Fibroblast of lung (primary cell): ENCODE data around the gene CCT5. TPM values are rescaled to one million over a fixed set of nuclear protein-coding genes. Genes with fewer than 3 reads are reported as not detected.

Experiments used
- DNase-seq, 2 donors: peaks; one replicate each; pipeline versions ENCODE4 v3.0.0 to v3.0.0-alpha.2; 2010; ENCODE audit warnings: low read depth in 2 of 2
- H2AFZ ChIP-seq: 2 replicates; pipeline ENCODE4 v1.5.1; 2012; ENCODE audit warnings: low read length, control low read depth, inconsistent platforms
- H3K27ac ChIP-seq: 2 replicates; pipeline ENCODE4 v1.5.1; 2011; ENCODE audit warnings: low read length, control low read depth; ENCODE audit not compliant: insufficient read depth
- H3K27me3 ChIP-seq: 2 replicates; pipeline ENCODE4 v1.5.1; 2011; ENCODE audit warnings: mild to moderate bottlenecking, low read length; ENCODE audit not compliant: control insufficient read depth, insufficient read depth
- H3K36me3 ChIP-seq: 2 replicates; pipeline ENCODE4 v1.5.1; 2011; ENCODE audit warnings: low read length; ENCODE audit not compliant: control insufficient read depth, insufficient read depth
- H3K4me1 ChIP-seq: 2 replicates; pipeline ENCODE4 v1.5.1; 2011; ENCODE audit warnings: low read length; ENCODE audit not compliant: control insufficient read depth, insufficient read depth; ENCODE audit errors: extremely low read depth
- H3K4me2 ChIP-seq: 2 replicates; pipeline ENCODE4 v1.5.1; 2011; ENCODE audit warnings: low read length, control low read depth; ENCODE audit not compliant: insufficient read depth; ENCODE audit errors: extremely low read depth
- H3K4me3 ChIP-seq, 4 experiments: fragments of 200-600 bp in 1 of 4; sonication (generic) in 1 of 4; replicated peaks in 1 of 4; 2 replicates each; pipeline ENCODE4 v1.5.1; 2011 to 2016; ENCODE audit warnings: low read length in 4 of 4, low read depth in 3 of 4, mild to moderate bottlenecking in 3 of 4, control low read depth in 2 of 4, inconsistent platforms in 1 of 4, mixed read lengths in 1 of 4; ENCODE audit not compliant: insufficient read depth in 1 of 4; ENCODE audit errors: control extremely low read depth in 1 of 4
- H3K79me2 ChIP-seq: 2 replicates; pipeline ENCODE4 v1.5.1; 2012; ENCODE audit warnings: mild to moderate bottlenecking, low read length, inconsistent platforms; ENCODE audit not compliant: control insufficient read depth, insufficient read depth
- H3K9ac ChIP-seq: 2 replicates; pipeline ENCODE4 v1.5.1; 2011; ENCODE audit warnings: mild to moderate bottlenecking, low read length, control low read depth; ENCODE audit not compliant: insufficient read depth
- H3K9me3 ChIP-seq: 2 replicates; pipeline ENCODE4 v1.5.1; 2012; ENCODE audit warnings: low read depth, low read length; ENCODE audit not compliant: control insufficient read depth, insufficient read depth
- H4K20me1 ChIP-seq: 2 replicates; pipeline ENCODE4 v1.5.1; 2011; ENCODE audit warnings: low read length; ENCODE audit not compliant: control insufficient read depth, insufficient read depth; ENCODE audit errors: extremely low read depth
- CTCF ChIP-seq, 2 donors: IDR thresholded peaks in 1 of 2; conservative IDR thresholded peaks in 1 of 2; 1 replicate in 1 of 2; 2 replicates in 1 of 2; pipeline ENCODE4 v1.5.1; 2011 to 2012; ENCODE audit warnings: low read length in 2 of 2, control low read depth in 1 of 2, inconsistent platforms in 1 of 2, low read depth in 1 of 2, mild to moderate bottlenecking in 1 of 2
- EZH2 ChIP-seq: IDR thresholded peaks from 2 replicates; pipeline ENCODE4 v1.5.1; 2012; ENCODE audit warnings: low read length, control low read depth, mild to moderate bottlenecking; ENCODE audit errors: missing control alignments
- polyA plus RNA-seq, 2 donors: library from polyadenylated mRNA; depleted of rRNA in 1 of 2; stranded (reverse) in 1 of 2; unstranded in 1 of 2; fragments of >200 nt; gene quantifications; 2 replicates each; pipeline ENCODE4 v1.2.1, GENCODE V29; 2011 to 2012; ENCODE audit warnings: missing spikeins in 1 of 2
- total RNA-seq: library from RNA; depleted of rRNA; stranded (reverse); fragments of >200 nt; gene quantifications from 2 replicates; pipeline ENCODE4 v1.2.1, GENCODE V29; 2014

The CCT5 gene
- total and polyA plus RNA-seq, 2 donors (not counting 1 experiment from before 2014, with no cell fraction given) = 341 to 406 TPM

GRCh38 chr5:10253390-10253789 lies 3.3 kb downstream of the CCT5 start:
- Histone ChIP-seq H2AFZ (no peak overlapping the region), H4K20me1 (peaks cover 4% of the 10 kb centered on the region), H3K4me2 (no peak overlapping the region), H3K36me3 (peaks cover 14% of the 10 kb centered on the region), H3K9ac (no peak overlapping the region), H3K27me3 (no peaks in the 10 kb centered on the region), H3K27ac (no peak overlapping the region), H3K4me3 (no peak overlapping the region), H3K9me3 (no peaks in the 10 kb centered on the region), H3K4me1 (peaks cover 9% of the 10 kb centered on the region), H3K79me2 (peaks cover 78% of the 10 kb centered on the region)
- no peak for DNase-seq
- TF ChIP-seq CTCF (conservative IDR thresholded peaks at IDR 0.05 in 1 of 2, IDR thresholded peaks at IDR 0.05 in 1 of 2; ENCODE audit: low read depth in 1 of 2, low read length in 2 of 2) (no peak), EZH2 (no peak)

GRCh38 chr5:10254686-10255085 lies 4.6 kb downstream of the CCT5 start:
- TF ChIP-seq CTCF (conservative IDR thresholded peaks at IDR 0.05 in 1 of 2, IDR thresholded peaks at IDR 0.05 in 1 of 2; ENCODE audit: low read depth in 1 of 2, low read length in 2 of 2) = no peak
- no peak for TF ChIP-seq EZH2
- no peak overlapping the region for H2AFZ ChIP-seq
- H3K4me1 ChIP-seq = peaks cover 5% of the 10 kb centered on the region
- no peak overlapping the region for H3K9ac ChIP-seq
- peaks cover 77% of the 10 kb centered on the region for H3K79me2 ChIP-seq
- no peaks in the 10 kb centered on the region for H3K9me3 ChIP-seq
- H3K27me3 ChIP-seq = no peaks in the 10 kb centered on the region
- H3K36me3 ChIP-seq = peaks cover 22% of the 10 kb centered on the region
- H3K4me3 ChIP-seq = no peak overlapping the region
- DNase-seq = no peak
- no peak overlapping the region for H3K27ac ChIP-seq
- H4K20me1 ChIP-seq = peaks cover 4% of the 10 kb centered on the region
- no peak overlapping the region for H3K4me2 ChIP-seq

- peaks cover 2% of the 10 kb centered on the region for H4K20me1 ChIP-seq
Measured at GRCh38 chr5:10257870-10258269, 7.8 kb downstream of the CCT5 start.

More at GRCh38 chr5:10257870-10258269, 7.8 kb downstream of the CCT5 start:
- no peak overlapping the region for H3K4me2 ChIP-seq
- no peak overlapping the region for H2AFZ ChIP-seq
- no peak overlapping the region for H3K4me3 ChIP-seq
- no peak overlapping the region for H3K27ac ChIP-seq
- no peaks in the 10 kb centered on the region for H3K9me3 ChIP-seq
- peaks cover 38% of the 10 kb centered on the region for H3K36me3 ChIP-seq
- peaks cover 49% of the 10 kb centered on the region for H3K79me2 ChIP-seq
- TF ChIP-seq CTCF (conservative IDR thresholded peaks at IDR 0.05 in 1 of 2, IDR thresholded peaks at IDR 0.05 in 1 of 2; ENCODE audit: low read depth in 1 of 2, low read length in 2 of 2) (no peak), EZH2 (no peak)
- H3K9ac ChIP-seq = no peak overlapping the region
- no peak for DNase-seq
- H3K27me3 ChIP-seq = no peaks in the 10 kb centered on the region
- no peaks in the 10 kb centered on the region for H3K4me1 ChIP-seq
